Tibial nerve (tissue), 4 donors: ENCODE measurements around the gene SPR. TPM values are rescaled to one million over a fixed set of nuclear protein-coding genes. Genes with fewer than 3 reads are reported as not detected.

Source experiments
- DNase-seq, 2 donors: peaks; one replicate each; pipeline ENCODE4 v3.0.0-alpha.2; 2019; ENCODE audit warnings: low spot score in 2 of 2
- H3K27ac ChIP-seq, 4 donors: fragments of 200-600 bp; sonication (generic) in 3 of 4; one replicate each; pipeline ENCODE4 v1.5.1; 2017 to 2019; ENCODE audit warnings: mild to moderate bottlenecking in 1 of 4
- H3K27me3 ChIP-seq, 2 donors: fragments of 200-600 bp; sonication (generic) in 1 of 2; one replicate each; pipeline versions ENCODE4 v1.5.1 to v1.6.0; 2017 to 2019
- H3K36me3 ChIP-seq, 3 donors: fragments of 200-600 bp; sonication (generic); one replicate each; pipeline ENCODE4 v1.5.1; 2018 to 2019
- H3K4me1 ChIP-seq, 4 donors: fragments of 200-600 bp; sonication (generic) in 3 of 4; one replicate each; pipeline ENCODE4 v1.5.1; 2017 to 2019
- H3K4me3 ChIP-seq, 4 donors: fragments of 200-600 bp; sonication (generic) in 3 of 4; one replicate each; pipeline ENCODE4 v1.5.1; 2017 to 2019; ENCODE audit warnings: mild to moderate bottlenecking in 1 of 4, moderate library complexity in 1 of 4
- H3K9me3 ChIP-seq, 4 donors: fragments of 200-600 bp; sonication (generic) in 3 of 4; one replicate each; pipeline ENCODE4 v1.5.1; 2017 to 2019
- CTCF ChIP-seq, 5 experiments: fragments of 200-600 bp in 3 of 5; fragments of 450-650 bp in 2 of 5; sonication (generic) in 3 of 5; IDR thresholded peaks; one replicate each; pipeline ENCODE4 v1.5.1; 2016 to 2019; ENCODE audit warnings: antibody characterized with exemption in 5 of 5, mild to moderate bottlenecking in 3 of 5, moderate library complexity in 2 of 5
- EP300 ChIP-seq, 2 donors: sonication (generic); formaldehyde crosslinking; IDR thresholded peaks; one replicate each; pipeline ENCODE4 v1.6.1; 2017; ENCODE audit warnings: antibody characterized with exemption in 2 of 2, mild to moderate bottlenecking in 1 of 2
- POLR2A ChIP-seq, 2 donors: fragments of 450-650 bp; IDR thresholded peaks; one replicate each; pipeline ENCODE4 v1.6.1; 2017; ENCODE audit warnings: antibody characterized with exemption in 2 of 2, mild to moderate bottlenecking in 2 of 2, moderate library complexity in 2 of 2
- WGBS, 2 donors: methylation state at CpG; one replicate each; pipeline ENCODE4 v1.1.5; 2018; 5-methylcytosine and 5-hydroxymethylcytosine counted together
- total RNA-seq, 4 donors: library from RNA; depleted of rRNA; stranded (reverse); fragments of >200 nt; gene quantifications; one replicate each; pipeline ENCODE4 v1.1.0, GENCODE V29; 2016

Gene SPR
- total RNA-seq, 4 donors from 2014 or later, result 22.0 to 33.3 (median 27.1) TPM

- Histone ChIP-seq H3K27ac (no peak overlapping the region), H3K4me3 (no peak overlapping the region), H3K27me3 (peaks cover 0 to 6% of the 10 kb centered on the region in 2 donors), H3K36me3 (no peaks in the 10 kb centered on the region), H3K4me1 (peaks cover 0 to 17% (median 8%) of the 10 kb centered on the region in 4 donors), H3K9me3 (no peaks in the 10 kb centered on the region)
- 9 to 12% methylated on average over 4 of the region's 4 CpGs for WGBS, 2 donors
- TF ChIP-seq EP300 (IDR thresholded peaks at IDR 0.05) (no peak), POLR2A (IDR thresholded peaks at IDR 0.05) (no peak), CTCF (IDR thresholded peaks at IDR 0.05) (no peak)
- no peak for DNase-seq
Observed at GRCh38 chr2:72883356-72883962, 3.7 kb upstream of the SPR start.

- H3K36me3 ChIP-seq, result peaks cover 0 to 27% (median 0%) of the 10 kb centered on the region in 3 donors
- peak overlapping the region; percentile 50 to 82 (median 63) for H3K4me3 ChIP-seq
- H3K27me3 ChIP-seq, result no peaks in the 10 kb centered on the region
- no peaks in the 10 kb centered on the region for H3K9me3 ChIP-seq
- WGBS, 2 donors, result 43 to 49% methylated on average over 7 of the region's 7 CpGs
- H3K27ac ChIP-seq, result peak overlapping the region; percentile 82 to 91 (median 86)
- DNase-seq, result no peak
- peaks cover 0 to 27% (median 10%) of the 10 kb centered on the region in 4 donors for H3K4me1 ChIP-seq
- TF ChIP-seq POLR2A (IDR thresholded peaks at IDR 0.05) (no peak), EP300 (IDR thresholded peaks at IDR 0.05) (no peak), CTCF (IDR thresholded peaks at IDR 0.05) (no peak)
Observed at GRCh38 chr2:72886505-72887031, 640 bp upstream of the SPR start.

- Histone ChIP-seq H3K4me3 (peak overlapping the region; percentile 50 to 82 (median 63)), H3K9me3 (no peaks in the 10 kb centered on the region), H3K27me3 (no peaks in the 10 kb centered on the region), H3K36me3 (peaks cover 0 to 35% (median 0%) of the 10 kb centered on the region in 3 donors), H3K4me1 (peaks cover 0 to 27% (median 10%) of the 10 kb centered on the region in 4 donors), H3K27ac (peak overlapping the region; percentile 82 to 91 (median 86))
- TF ChIP-seq EP300 (IDR thresholded peaks at IDR 0.05) (peak; percentile 20 to 39), POLR2A (IDR thresholded peaks at IDR 0.05) (no peak), CTCF (IDR thresholded peaks at IDR 0.05) (peak; percentile 80 to 96 (median 89))
- DNase-seq, result peak; percentile 82 to 88
- whole genome bisulfite sequencing, 2 donors, result 9 to 12% methylated on average over 14 to 15 of the region's 21 CpGs
Observed at GRCh38 chr2:72887740-72888437, 681 bp downstream of the SPR start.

- Histone ChIP-seq H3K27ac (no peak overlapping the region), H3K27me3 (no peaks in the 10 kb centered on the region), H3K9me3 (no peaks in the 10 kb centered on the region), H3K36me3 (peaks cover 0 to 35% (median 0%) of the 10 kb centered on the region in 3 donors), H3K4me1 (peaks cover 0 to 27% (median 10%) of the 10 kb centered on the region in 4 donors), H3K4me3 (peak overlapping the region in 2 of 4 donors; percentile 59 to 82)
- WGBS, 2 donors, result 83 to 87% methylated on average over 11 of the region's 11 CpGs
- no peak for DNase-seq
- TF ChIP-seq CTCF (IDR thresholded peaks at IDR 0.05) (no peak), EP300 (IDR thresholded peaks at IDR 0.05) (no peak), POLR2A (IDR thresholded peaks at IDR 0.05) (no peak)
Observed at GRCh38 chr2:72888438-72889202, 1.4 kb downstream of the SPR start.
